Measurements from ENCODE around the gene NPAS1.

GRCh38 chr19:47093254-47093653 is 73.6 kb downstream of the NPAS1 start:
- TF ChIP-seq, protein P1, sequence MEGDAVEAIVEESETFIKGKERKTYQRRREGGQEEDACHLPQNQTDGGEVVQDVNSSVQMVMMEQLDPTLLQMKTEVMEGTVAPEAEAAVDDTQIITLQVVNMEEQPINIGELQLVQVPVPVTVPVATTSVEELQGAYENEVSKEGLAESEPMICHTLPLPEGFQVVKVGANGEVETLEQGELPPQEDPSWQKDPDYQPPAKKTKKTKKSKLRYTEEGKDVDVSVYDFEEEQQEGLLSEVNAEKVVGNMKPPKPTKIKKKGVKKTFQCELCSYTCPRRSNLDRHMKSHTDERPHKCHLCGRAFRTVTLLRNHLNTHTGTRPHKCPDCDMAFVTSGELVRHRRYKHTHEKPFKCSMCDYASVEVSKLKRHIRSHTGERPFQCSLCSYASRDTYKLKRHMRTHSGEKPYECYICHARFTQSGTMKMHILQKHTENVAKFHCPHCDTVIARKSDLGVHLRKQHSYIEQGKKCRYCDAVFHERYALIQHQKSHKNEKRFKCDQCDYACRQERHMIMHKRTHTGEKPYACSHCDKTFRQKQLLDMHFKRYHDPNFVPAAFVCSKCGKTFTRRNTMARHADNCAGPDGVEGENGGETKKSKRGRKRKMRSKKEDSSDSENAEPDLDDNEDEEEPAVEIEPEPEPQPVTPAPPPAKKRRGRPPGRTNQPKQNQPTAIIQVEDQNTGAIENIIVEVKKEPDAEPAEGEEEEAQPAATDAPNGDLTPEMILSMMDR (conservative IDR thresholded peaks at IDR 0.05; ENCODE audit: low read length): no peak
- TF ChIP-seq EZH2phosphoT487 (IDR thresholded peaks at IDR 0.05; ENCODE audit: borderline replicate concordance, low read depth, low read length): no peak

Data from OCI-LY7 (cell line).